ENCODE results near the gene MYO16. TPM values are rescaled to one million over a fixed set of nuclear protein-coding genes. Genes with fewer than 3 reads are reported as not detected.

MYO16 gene
- total and polyA plus RNA-seq, 7 donors, result under 0.01 to 0.33 (median 0.28) TPM; not detected in 2

DNA sequence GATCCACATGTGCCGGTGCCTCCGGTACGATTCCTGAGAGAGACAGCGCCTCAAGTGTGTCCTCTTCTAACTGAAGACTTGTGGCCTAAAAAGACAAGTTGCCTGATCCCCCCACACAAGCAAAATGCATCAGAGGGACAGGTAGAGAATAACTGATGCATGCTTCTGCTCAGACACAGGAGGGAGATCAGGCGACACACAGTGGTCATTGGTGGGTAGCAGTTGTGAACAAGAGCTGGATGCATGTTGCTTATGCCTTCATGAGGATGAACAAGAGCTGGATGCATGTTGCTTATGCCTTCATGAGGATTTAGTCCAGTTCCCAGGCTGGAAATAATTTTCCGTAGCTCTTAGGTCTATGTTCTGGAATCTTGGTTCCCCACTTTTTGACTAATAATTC is 505.6 kb downstream of the MYO16 start:
- 95 to 97% methylated on average over 6 of the region's 6 CpGs for WGBS, 2 donors
- no peaks in the 10 kb centered on the region for H3K9me3 ChIP-seq
- no peak overlapping the region for H3K4me3 ChIP-seq
- peaks cover 0 to 17% (median 14%) of the 10 kb centered on the region in 4 donors for H3K4me1 ChIP-seq
- intact Hi-C loops (cut with DNase I), result no loop called here
- no peak for TF ChIP-seq EP300 (IDR thresholded peaks at IDR 0.05)
- no peak overlapping the region for H3K27ac ChIP-seq
- no peaks in the 10 kb centered on the region for H3K36me3 ChIP-seq
- peaks cover 0 to 2% (median 2%) of the 10 kb centered on the region in 3 donors for H3K27me3 ChIP-seq
- no peak for DNase-seq

DNA sequence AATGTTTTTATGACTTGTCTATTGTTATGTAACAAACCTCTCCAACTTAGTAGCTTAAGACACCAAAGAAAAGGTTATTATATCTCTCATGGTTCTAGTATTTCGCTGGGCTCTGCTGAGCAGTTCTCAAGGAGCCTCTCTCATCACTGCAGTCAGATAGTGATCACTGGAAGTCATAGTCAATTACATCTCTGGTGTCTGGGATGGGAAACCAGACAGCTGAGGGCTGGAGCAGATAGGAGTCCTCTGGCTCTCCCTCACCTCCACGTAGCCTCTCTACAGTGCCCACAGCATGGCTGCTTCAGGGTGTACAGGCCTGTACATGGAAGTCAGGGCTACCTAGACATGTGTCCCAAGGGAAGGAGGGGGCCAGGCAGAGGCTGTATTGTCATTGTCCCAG is 507.5 kb downstream of the MYO16 start:
- WGBS, 2 donors, result 86 to 90% methylated on average over 2 of the region's 2 CpGs
- no peak overlapping the region for H3K4me3 ChIP-seq
- no peaks in the 10 kb centered on the region for H3K9me3 ChIP-seq
- DNase-seq, result no peak
- no peaks in the 10 kb centered on the region for H3K36me3 ChIP-seq
- peaks cover 5 to 16% (median 15%) of the 10 kb centered on the region in 3 donors for H3K27me3 ChIP-seq
- H3K4me1 ChIP-seq, result peaks cover 0 to 16% (median 14%) of the 10 kb centered on the region in 4 donors
- TF ChIP-seq POLR2AphosphoS5 (IDR thresholded peaks at IDR 0.05) (no peak), POLR2A (IDR thresholded peaks at IDR 0.05) (no peak), EP300 (IDR thresholded peaks at IDR 0.05) (no peak)
- TF ChIP-seq, protein P1, sequence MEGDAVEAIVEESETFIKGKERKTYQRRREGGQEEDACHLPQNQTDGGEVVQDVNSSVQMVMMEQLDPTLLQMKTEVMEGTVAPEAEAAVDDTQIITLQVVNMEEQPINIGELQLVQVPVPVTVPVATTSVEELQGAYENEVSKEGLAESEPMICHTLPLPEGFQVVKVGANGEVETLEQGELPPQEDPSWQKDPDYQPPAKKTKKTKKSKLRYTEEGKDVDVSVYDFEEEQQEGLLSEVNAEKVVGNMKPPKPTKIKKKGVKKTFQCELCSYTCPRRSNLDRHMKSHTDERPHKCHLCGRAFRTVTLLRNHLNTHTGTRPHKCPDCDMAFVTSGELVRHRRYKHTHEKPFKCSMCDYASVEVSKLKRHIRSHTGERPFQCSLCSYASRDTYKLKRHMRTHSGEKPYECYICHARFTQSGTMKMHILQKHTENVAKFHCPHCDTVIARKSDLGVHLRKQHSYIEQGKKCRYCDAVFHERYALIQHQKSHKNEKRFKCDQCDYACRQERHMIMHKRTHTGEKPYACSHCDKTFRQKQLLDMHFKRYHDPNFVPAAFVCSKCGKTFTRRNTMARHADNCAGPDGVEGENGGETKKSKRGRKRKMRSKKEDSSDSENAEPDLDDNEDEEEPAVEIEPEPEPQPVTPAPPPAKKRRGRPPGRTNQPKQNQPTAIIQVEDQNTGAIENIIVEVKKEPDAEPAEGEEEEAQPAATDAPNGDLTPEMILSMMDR (IDR thresholded peaks at IDR 0.05), result no peak
- peak overlapping the region in 3 of 4 donors; percentile 1 to 41 (median 23) for H3K27ac ChIP-seq
- intact Hi-C loops (cut with DNase I), result no loop called here

DNA sequence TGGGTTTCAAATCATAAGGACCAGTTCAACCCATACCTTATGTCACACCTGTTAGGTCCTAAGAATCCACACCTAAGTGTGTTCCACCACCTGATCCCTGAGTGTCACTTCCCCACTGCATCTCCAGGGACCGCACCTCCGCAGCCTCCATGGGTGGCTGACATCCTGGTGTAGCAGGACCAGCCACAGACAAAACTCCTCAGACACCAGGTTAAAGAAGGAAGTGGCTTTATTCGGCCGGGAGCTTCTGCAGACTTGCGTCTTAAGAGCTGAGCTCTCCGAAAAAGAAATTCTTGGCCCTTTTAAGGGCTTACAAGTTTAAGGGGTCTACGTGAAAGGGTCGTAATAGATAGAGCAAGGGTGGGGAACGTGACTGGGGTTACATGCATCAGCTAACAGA is 509.9 kb downstream of the MYO16 start:
- no peak for DNase-seq
- H3K4me3 ChIP-seq, result no peak overlapping the region
- peaks cover 0 to 11% (median 8%) of the 10 kb centered on the region in 4 donors for H3K4me1 ChIP-seq
- peaks cover 5 to 16% (median 15%) of the 10 kb centered on the region in 3 donors for H3K27me3 ChIP-seq
- no peak overlapping the region for H3K27ac ChIP-seq
- intact Hi-C loops (cut with DNase I), result no loop called here
- TF ChIP-seq EP300 (IDR thresholded peaks at IDR 0.05) (no peak), POLR2A (IDR thresholded peaks at IDR 0.05) (no peak), POLR2AphosphoS5 (IDR thresholded peaks at IDR 0.05) (no peak)
- TF ChIP-seq, protein P1 (IDR thresholded peaks at IDR 0.05), result no peak
- 96% methylated on average over 9 of the region's 9 CpGs for WGBS, 2 donors
- H3K36me3 ChIP-seq, result no peaks in the 10 kb centered on the region
- no peaks in the 10 kb centered on the region for H3K9me3 ChIP-seq

DNA sequence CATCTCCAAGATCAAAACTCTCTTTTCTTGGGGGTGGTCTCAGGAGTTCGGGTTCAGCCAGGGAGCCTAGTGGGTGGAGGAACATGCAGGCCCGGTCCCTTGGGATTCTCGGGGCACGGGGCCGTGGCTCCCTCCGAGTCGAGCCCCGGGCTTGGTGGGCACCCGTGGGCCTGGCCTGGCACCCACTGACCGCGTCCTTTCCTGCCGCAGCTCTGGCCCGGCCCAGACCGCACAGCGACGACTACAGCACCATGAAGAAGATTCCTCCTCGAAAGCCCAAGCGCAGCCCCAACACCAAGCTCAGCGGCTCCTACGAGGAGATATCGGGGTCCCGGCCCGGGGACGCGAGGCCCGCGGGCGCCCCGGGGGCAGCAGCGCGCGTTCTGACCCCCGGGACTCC is 510.6 kb downstream of the MYO16 start:
- Histone ChIP-seq H3K4me3 (peak overlapping the region in 3 of 4 donors; percentile 34 to 52 (median 49)), H3K4me1 (peaks cover 0 to 11% (median 8%) of the 10 kb centered on the region in 4 donors), H3K27ac (no peak overlapping the region), H3K36me3 (no peaks in the 10 kb centered on the region), H3K9me3 (no peaks in the 10 kb centered on the region), H3K27me3 (peaks cover 5 to 16% (median 15%) of the 10 kb centered on the region in 3 donors)
- no peak for TF ChIP-seq POLR2A (IDR thresholded peaks at IDR 0.05)
- no peak for TF ChIP-seq POLR2AphosphoS5 (IDR thresholded peaks at IDR 0.05)
- no peak for TF ChIP-seq EP300 (IDR thresholded peaks at IDR 0.05)
- TF ChIP-seq, protein P1 (IDR thresholded peaks at IDR 0.05), result no peak
- intact Hi-C loops (cut with DNase I), result loop anchor here (10.0 kb wide), 1 partner anchor 735 kb away; no protein-coding TSS in a partner anchor
- WGBS, 2 donors, result 72 to 85% methylated on average over 33 of the region's 33 CpGs
- no peak for DNase-seq

DNA sequence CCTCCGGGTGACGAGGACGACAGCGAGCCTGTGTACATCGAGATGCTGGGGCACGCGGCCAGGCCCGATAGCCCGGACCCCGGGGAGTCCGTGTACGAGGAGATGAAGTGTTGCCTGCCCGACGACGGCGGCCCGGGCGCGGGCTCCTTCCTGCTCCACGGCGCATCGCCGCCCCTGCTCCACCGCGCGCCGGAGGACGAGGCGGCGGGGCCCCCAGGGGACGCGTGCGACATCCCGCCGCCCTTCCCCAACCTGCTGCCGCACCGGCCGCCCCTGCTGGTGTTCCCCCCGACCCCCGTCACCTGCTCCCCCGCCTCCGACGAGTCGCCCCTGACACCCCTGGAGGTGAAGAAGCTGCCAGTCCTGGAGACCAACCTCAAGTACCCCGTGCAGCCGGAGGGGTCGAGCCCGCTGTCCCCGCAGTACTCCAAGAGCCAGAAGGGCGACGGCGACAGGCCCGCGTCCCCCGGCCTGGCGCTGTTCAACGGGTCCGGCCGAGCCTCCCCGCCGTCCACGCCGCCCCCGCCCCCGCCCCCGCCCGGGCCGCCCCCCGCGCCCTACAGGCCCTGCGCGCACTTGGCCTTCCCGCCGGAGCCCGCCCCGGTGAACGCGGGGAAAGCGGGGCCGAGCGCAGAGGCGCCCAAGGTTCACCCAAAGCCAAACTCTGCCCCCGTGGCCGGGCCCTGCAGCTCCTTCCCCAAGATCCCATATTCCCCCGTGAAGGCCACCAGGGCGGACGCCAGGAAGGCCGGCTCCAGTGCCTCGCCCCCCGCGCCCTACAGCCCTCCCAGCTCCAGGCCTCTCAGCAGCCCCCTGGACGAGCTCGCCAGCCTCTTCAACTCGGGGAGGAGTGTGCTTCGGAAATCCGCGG is 511.3 kb downstream of the MYO16 start:
- TF ChIP-seq POLR2AphosphoS5 (IDR thresholded peaks at IDR 0.05) (no peak), POLR2A (IDR thresholded peaks at IDR 0.05) (no peak), EP300 (IDR thresholded peaks at IDR 0.05) (no peak)
- TF ChIP-seq, protein P1 (IDR thresholded peaks at IDR 0.05), result no peak
- intact Hi-C loops (cut with DNase I), result loop anchor here (10.0 kb wide), 1 partner anchor 734 kb away; no protein-coding TSS in a partner anchor
- no peaks in the 10 kb centered on the region for H3K36me3 ChIP-seq
- DNase-seq, result no peak
- H3K9me3 ChIP-seq, result no peaks in the 10 kb centered on the region
- peaks cover 0 to 11% (median 9%) of the 10 kb centered on the region in 4 donors for H3K4me1 ChIP-seq
- WGBS, 2 donors, result 17 to 45% methylated on average over 97 of the region's 97 CpGs
- H3K4me3 ChIP-seq, result peak overlapping the region; percentile 3 to 52 (median 42)
- H3K27me3 ChIP-seq, result peaks cover 5 to 16% (median 15%) of the 10 kb centered on the region in 3 donors
- H3K27ac ChIP-seq, result peak overlapping the region in 2 of 4 donors; percentile 39 to 57
